Measurements from ENCODE around the gene BBS5.
"Not testable (repeated sequence)": the region's sequence is repeated elsewhere in the genome, so short reads cannot be mapped to it uniquely, and the experiment has no call there.

The BBS5 gene

GRCh38 chr2:169479257-169480078 is at the start of gene BBS5:
TSS of gene BBS5 (plus strand) at chr2:169479494. CDS start at chr2:169479554, 60 bp downstream.
- peak; percentile 58 for DNase-seq

- DNase-seq = not testable (repeated sequence)
Observed at GRCh38 chr2:169431772-169432171, 47.5 kb upstream of the BBS5 start.

GRCh38 chr2:169434236-169434635 is 45.1 kb upstream of the BBS5 start:
- DNase-seq = not testable (repeated sequence)

- DNase-seq = no peak
Observed at GRCh38 chr2:169438466-169439072, 40.7 kb upstream of the BBS5 start.

- DNase-seq = no peak
Observed at GRCh38 chr2:169439900-169440299, 39.4 kb upstream of the BBS5 start.

- DNase-seq = no peak
Observed at GRCh38 chr2:169446452-169446851, 32.8 kb upstream of the BBS5 start.

- no peak for DNase-seq
Observed at GRCh38 chr2:169448316-169448715, 31.0 kb upstream of the BBS5 start.

GRCh38 chr2:169448865-169449264 is 30.4 kb upstream of the BBS5 start:
- no peak for DNase-seq

GRCh38 chr2:169452080-169452479 is 27.2 kb upstream of the BBS5 start:
- no peak for DNase-seq

GRCh38 chr2:169453044-169453443 is 26.2 kb upstream of the BBS5 start:
- DNase-seq = not testable (repeated sequence)

- DNase-seq = no peak
Observed at GRCh38 chr2:169461143-169461542, 18.2 kb upstream of the BBS5 start.

GRCh38 chr2:169462896-169463695 is 16.2 kb upstream of the BBS5 start:
- no peak for DNase-seq

GRCh38 chr2:169464466-169464865 is 14.8 kb upstream of the BBS5 start:
- no peak for DNase-seq

GRCh38 chr2:169464882-169465281 is 14.4 kb upstream of the BBS5 start:
- no peak for DNase-seq

GRCh38 chr2:169468841-169469240 is 10.5 kb upstream of the BBS5 start:
- no peak for DNase-seq

GRCh38 chr2:169469952-169470572 is 9.2 kb upstream of the BBS5 start:
- no peak for DNase-seq

GRCh38 chr2:169472249-169472648 is 7.0 kb upstream of the BBS5 start:
- DNase-seq = no peak

- no peak for DNase-seq
Observed at GRCh38 chr2:169476459-169476858, 2.8 kb upstream of the BBS5 start.

GRCh38 chr2:169478339-169478738 is 955 bp upstream of the BBS5 start:
- DNase-seq = no peak

GRCh38 chr2:169478745-169479256 is 493 bp upstream of the BBS5 start:
- no peak for DNase-seq

- no peak for DNase-seq
Observed at GRCh38 chr2:169480079-169480465, 778 bp downstream of the BBS5 start.

- DNase-seq = no peak
Observed at GRCh38 chr2:169485650-169486138, 6.4 kb downstream of the BBS5 start.

GRCh38 chr2:169486487-169486886 is 7.2 kb downstream of the BBS5 start:
- DNase-seq = no peak

All from CD4-positive, alpha-beta T cell treated with Interleukin-4 for 4 hours (primary cell).